Measurements from ENCODE around the gene CAMK2B. TPM values are rescaled to one million over a fixed set of nuclear protein-coding genes. Genes with fewer than 3 reads are reported as not detected.

CAMK2B gene
- total and polyA plus RNA-seq, 9 donors: 0.22 to 1.4 (median 0.45) TPM; not detected in 2

- WGBS, 3 donors: 72 to 82% (median 76%) methylated on average over 7 of the region's 7 CpGs
- no peak for DNase-seq
- Histone ChIP-seq H3K4me1 (ENCODE audit: insufficient read depth) (no peaks in the 10 kb centered on the region), H3K4me3 (no peak overlapping the region), H3K36me3 (no peaks in the 10 kb centered on the region), H3K27me3 (no peaks in the 10 kb centered on the region), H3K27ac (no peak overlapping the region), H3K9me3 (no peaks in the 10 kb centered on the region)
- intact Hi-C loops (cut with DNase I): no loop called here
- TF ChIP-seq CTCF (IDR thresholded peaks at IDR 0.05) (no peak), POLR2A (IDR thresholded peaks at IDR 0.05) (no peak), EP300 (IDR thresholded peaks at IDR 0.05) (no peak)
Observed at GRCh38 chr7:44269943-44270493, 55.4 kb downstream of the CAMK2B start.

GRCh38 chr7:44269417-44269816 is 56.0 kb downstream of the CAMK2B start:
- no peak for TF ChIP-seq CTCF (IDR thresholded peaks at IDR 0.05)
- intact Hi-C loops (cut with DNase I): no loop called here

GRCh38 chr7:44268671-44269070 is 56.7 kb downstream of the CAMK2B start:
- intact Hi-C loops (cut with DNase I): no loop called here

More at GRCh38 chr7:44269417-44269816, 56.0 kb downstream of the CAMK2B start:
- no peak overlapping the region for H3K4me3 ChIP-seq
- no peak for DNase-seq
- H3K36me3 ChIP-seq: no peaks in the 10 kb centered on the region
- no peak overlapping the region for H3K27ac ChIP-seq
- H3K9me3 ChIP-seq: no peaks in the 10 kb centered on the region
- H3K27me3 ChIP-seq: no peaks in the 10 kb centered on the region
- 87 to 89% (median 89%) methylated on average over 9 to 10 of the region's 10 CpGs for WGBS, 3 donors
- no peaks in the 10 kb centered on the region for H3K4me1 ChIP-seq (ENCODE audit: insufficient read depth)

GRCh38 chr7:44267719-44268421 is 57.5 kb downstream of the CAMK2B start:
- Histone ChIP-seq H3K27ac (no peak overlapping the region), H3K9me3 (no peaks in the 10 kb centered on the region), H3K4me3 (no peak overlapping the region), H3K36me3 (no peaks in the 10 kb centered on the region), H3K4me1 (ENCODE audit: insufficient read depth) (no peaks in the 10 kb centered on the region), H3K27me3 (no peaks in the 10 kb centered on the region)
- intact Hi-C loops (cut with DNase I): no loop called here
- TF ChIP-seq CTCF (IDR thresholded peaks at IDR 0.05) (no peak), EP300 (IDR thresholded peaks at IDR 0.05) (no peak), POLR2A (IDR thresholded peaks at IDR 0.05) (no peak)
- DNase-seq: no peak
- WGBS, 3 donors: 41 to 53% (median 49%) methylated on average over 21 of the region's 21 CpGs

More at GRCh38 chr7:44268671-44269070, 56.7 kb downstream of the CAMK2B start:
- no peak for DNase-seq
- no peaks in the 10 kb centered on the region for H3K27me3 ChIP-seq
- no peaks in the 10 kb centered on the region for H3K4me1 ChIP-seq (ENCODE audit: insufficient read depth)
- no peak overlapping the region for H3K27ac ChIP-seq
- no peaks in the 10 kb centered on the region for H3K9me3 ChIP-seq
- no peaks in the 10 kb centered on the region for H3K36me3 ChIP-seq
- no peak overlapping the region for H3K4me3 ChIP-seq
- TF ChIP-seq CTCF (IDR thresholded peaks at IDR 0.05) (no peak), EP300 (IDR thresholded peaks at IDR 0.05) (no peak), POLR2A (IDR thresholded peaks at IDR 0.05) (no peak)
- 87 to 91% (median 87%) methylated on average over 5 of the region's 5 CpGs for WGBS, 3 donors
